Measurements from ENCODE around the gene SERPIND1. TPM values are rescaled to one million over a fixed set of nuclear protein-coding genes. Genes with fewer than 3 reads are reported as not detected.

Gene SERPIND1
- total and polyA plus RNA-seq, 4 experiments from 2014 or later, result 0.07 to 0.29 TPM; not detected in 2

- Mint-ChIP-seq H3K27me3 (no peaks in the 10 kb centered on the region), H3K36me3 (peaks cover 34 to 56% of the 10 kb centered on the region in 2 donors), H3K4me1 (peaks cover 0 to 13% (median 3%) of the 10 kb centered on the region in 4 donors), H3K9me3 (no peaks in the 10 kb centered on the region), H3K4me3 (no peak overlapping the region), H3K27ac (peak overlapping the region in 1 of 7 donors; percentile 8)
- no peak overlapping the region for H3K4me3 ChIP-seq (ENCODE audit: low read length in 2 of 2)
- DNase-seq, result no peak
- H3K4me1 ChIP-seq (ENCODE audit: insufficient read depth, low read length), result no peaks in the 10 kb centered on the region
- POLR2A ChIA-PET (ENCODE audit: partially characterized antibody), result no interaction called here
- no peak overlapping the region for H3K27ac ChIP-seq (ENCODE audit: low read depth, low read length)
- H3K9me3 ChIP-seq (ENCODE audit: control insufficient read depth in 1 of 2, low read length in 2 of 2), result no peaks in the 10 kb centered on the region
- peaks cover 42% of the 10 kb centered on the region for H3K36me3 ChIP-seq (ENCODE audit: insufficient read depth, low read length)
- intact Hi-C loops (cut with micrococcal nuclease), result no loop called here
- CTCF ChIA-PET (ENCODE audit: partially characterized antibody), result no interaction called here
- H3K27me3 ChIP-seq (ENCODE audit: insufficient read depth, low read length), result no peaks in the 10 kb centered on the region
These were observed 21.0 kb upstream of the SERPIND1 start for GRCh38 chr22:20752873-20753272.

- H3K27ac Mint-ChIP-seq, result peak overlapping the region in 3 of 7 donors; percentile 31 to 70 (median 70)
- ChIA-PET POLR2A (ENCODE audit: partially characterized antibody) (no interaction called here), CTCF (ENCODE audit: partially characterized antibody) (interaction anchor here (1.4 kb wide), 1 partner anchor 14 kb away, joined by 3 read pairs; no protein-coding TSS in a partner anchor)
- peaks cover 41 to 52% of the 10 kb centered on the region in 2 donors for H3K36me3 Mint-ChIP-seq
- Histone ChIP-seq H3K36me3 (ENCODE audit: insufficient read depth, low read length) (peaks cover 25% of the 10 kb centered on the region), H3K27ac (ENCODE audit: low read depth, low read length) (no peak overlapping the region), H3K4me1 (ENCODE audit: insufficient read depth, low read length) (no peaks in the 10 kb centered on the region), H3K27me3 (ENCODE audit: insufficient read depth, low read length) (no peaks in the 10 kb centered on the region), H3K4me3 (ENCODE audit: low read length in 2 of 2) (no peak overlapping the region), H3K9me3 (ENCODE audit: control insufficient read depth in 1 of 2, low read length in 2 of 2) (no peaks in the 10 kb centered on the region)
- DNase-seq, result no peak
- no peak overlapping the region for H3K4me3 Mint-ChIP-seq
- intact Hi-C loops (cut with micrococcal nuclease), result no loop called here
- no peaks in the 10 kb centered on the region for H3K4me1 Mint-ChIP-seq
- H3K27me3 Mint-ChIP-seq, result no peaks in the 10 kb centered on the region
- H3K9me3 Mint-ChIP-seq, result no peaks in the 10 kb centered on the region
These were observed 17.1 kb upstream of the SERPIND1 start for GRCh38 chr22:20756846-20757245.

- Histone ChIP-seq H3K36me3 (ENCODE audit: insufficient read depth, low read length) (peaks cover 22% of the 10 kb centered on the region), H3K4me3 (ENCODE audit: low read length in 2 of 2) (no peak overlapping the region), H3K27ac (ENCODE audit: low read depth, low read length) (no peak overlapping the region), H3K9me3 (ENCODE audit: control insufficient read depth in 1 of 2, low read length in 2 of 2) (no peaks in the 10 kb centered on the region), H3K4me1 (ENCODE audit: insufficient read depth, low read length) (no peaks in the 10 kb centered on the region), H3K27me3 (ENCODE audit: insufficient read depth, low read length) (no peaks in the 10 kb centered on the region)
- Mint-ChIP-seq H3K4me1 (no peaks in the 10 kb centered on the region), H3K27ac (peak overlapping the region in 1 of 7 donors; percentile 24), H3K4me3 (no peak overlapping the region), H3K9me3 (no peaks in the 10 kb centered on the region), H3K36me3 (peaks cover 36 to 53% of the 10 kb centered on the region in 2 donors), H3K27me3 (no peaks in the 10 kb centered on the region)
- ChIA-PET CTCF (ENCODE audit: partially characterized antibody) (no interaction called here), POLR2A (ENCODE audit: partially characterized antibody) (no interaction called here)
- intact Hi-C loops (cut with micrococcal nuclease), result no loop called here
- no peak for DNase-seq
These were observed 15.2 kb upstream of the SERPIND1 start for GRCh38 chr22:20758688-20759087.

GRCh38 chr22:20760084-20760483, 13.8 kb upstream of the SERPIND1 start:
- Histone ChIP-seq H3K4me3 (ENCODE audit: low read length in 2 of 2) (no peak overlapping the region), H3K27me3 (ENCODE audit: insufficient read depth, low read length) (no peaks in the 10 kb centered on the region), H3K9me3 (ENCODE audit: control insufficient read depth in 1 of 2, low read length in 2 of 2) (no peaks in the 10 kb centered on the region), H3K36me3 (ENCODE audit: insufficient read depth, low read length) (peaks cover 36% of the 10 kb centered on the region), H3K27ac (ENCODE audit: low read depth, low read length) (no peak overlapping the region), H3K4me1 (ENCODE audit: insufficient read depth, low read length) (no peaks in the 10 kb centered on the region)
- no peak for DNase-seq
- H3K36me3 Mint-ChIP-seq, result peaks cover 40 to 59% of the 10 kb centered on the region in 2 donors
- intact Hi-C loops (cut with micrococcal nuclease), result no loop called here
- no peaks in the 10 kb centered on the region for H3K9me3 Mint-ChIP-seq
- no peaks in the 10 kb centered on the region for H3K27me3 Mint-ChIP-seq
- CTCF ChIA-PET (ENCODE audit: partially characterized antibody), result no interaction called here
- H3K27ac Mint-ChIP-seq, result no peak overlapping the region
- no peaks in the 10 kb centered on the region for H3K4me1 Mint-ChIP-seq
- H3K4me3 Mint-ChIP-seq, result no peak overlapping the region
- POLR2A ChIA-PET (ENCODE audit: partially characterized antibody), result no interaction called here

DNA sequence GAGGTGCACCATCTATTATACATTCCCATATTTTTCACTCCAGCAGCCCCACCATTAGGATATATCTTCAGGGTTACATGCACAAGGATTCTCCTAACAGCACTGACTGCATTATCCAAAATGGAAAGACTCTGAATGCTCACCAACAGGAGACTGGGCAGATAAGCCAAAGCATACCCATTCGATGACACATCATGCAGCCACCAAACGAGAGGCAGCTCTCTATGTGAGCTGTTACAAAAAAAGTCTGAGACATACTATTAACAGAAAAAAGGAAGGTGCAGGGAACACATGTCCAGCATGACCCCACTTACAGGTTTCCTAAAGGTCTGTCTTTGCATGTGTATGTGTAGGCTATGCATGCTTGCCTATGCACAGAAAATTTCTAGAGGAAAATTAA, 12.4 kb upstream of the SERPIND1 start:
- ChIA-PET POLR2A (ENCODE audit: partially characterized antibody) (no interaction called here), CTCF (ENCODE audit: partially characterized antibody) (no interaction called here)
- Mint-ChIP-seq H3K4me1 (peaks cover 0 to 3% (median 0%) of the 10 kb centered on the region in 4 donors), H3K9me3 (no peaks in the 10 kb centered on the region), H3K36me3 (peaks cover 47 to 66% of the 10 kb centered on the region in 2 donors), H3K4me3 (no peak overlapping the region), H3K27me3 (no peaks in the 10 kb centered on the region), H3K27ac (no peak overlapping the region)
- no peaks in the 10 kb centered on the region for H3K4me1 ChIP-seq (ENCODE audit: insufficient read depth, low read length)
- no peak overlapping the region for H3K4me3 ChIP-seq (ENCODE audit: low read length in 2 of 2)
- H3K9me3 ChIP-seq (ENCODE audit: control insufficient read depth in 1 of 2, low read length in 2 of 2), result no peaks in the 10 kb centered on the region
- peaks cover 44% of the 10 kb centered on the region for H3K36me3 ChIP-seq (ENCODE audit: insufficient read depth, low read length)
- no peak for DNase-seq
- H3K27ac ChIP-seq (ENCODE audit: low read depth, low read length), result no peak overlapping the region
- intact Hi-C loops (cut with micrococcal nuclease), result no loop called here
- H3K27me3 ChIP-seq (ENCODE audit: insufficient read depth, low read length), result no peaks in the 10 kb centered on the region

DNA sequence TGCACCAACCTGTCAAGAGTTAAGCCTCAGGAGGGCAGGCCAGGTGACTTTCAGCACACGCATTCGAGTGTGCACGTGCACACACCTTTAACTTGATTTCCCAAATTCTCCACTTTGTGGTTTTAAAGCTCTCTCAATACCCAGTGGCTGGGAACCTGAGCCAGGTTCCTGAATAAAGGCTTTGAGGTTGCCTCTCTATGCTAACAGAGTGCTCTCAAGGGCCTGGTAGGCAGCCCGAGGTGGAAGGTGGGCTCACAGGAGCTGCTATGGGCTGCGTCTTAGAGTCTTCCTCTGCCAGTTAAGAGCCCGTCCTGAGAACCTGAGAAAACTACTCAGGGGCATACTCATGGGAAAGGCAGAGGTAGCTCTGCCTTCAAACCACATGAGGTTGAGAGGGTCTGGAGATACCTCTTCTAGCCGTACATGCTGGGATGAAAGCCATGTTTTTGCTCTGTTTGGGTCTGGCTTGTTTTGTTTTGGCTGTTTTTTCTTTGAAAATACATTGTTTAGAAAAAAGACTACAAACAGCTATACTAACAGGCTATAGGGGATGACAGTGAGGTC, 11.6 kb upstream of the SERPIND1 start:
- Mint-ChIP-seq H3K27ac (peak overlapping the region in 1 of 7 donors; percentile 50), H3K36me3 (peaks cover 42 to 64% of the 10 kb centered on the region in 2 donors), H3K4me3 (no peak overlapping the region), H3K27me3 (no peaks in the 10 kb centered on the region), H3K4me1 (peaks cover 0 to 3% (median 0%) of the 10 kb centered on the region in 4 donors), H3K9me3 (no peaks in the 10 kb centered on the region)
- H3K27ac ChIP-seq (ENCODE audit: low read depth, low read length), result no peak overlapping the region
- intact Hi-C loops (cut with micrococcal nuclease), result no loop called here
- no peaks in the 10 kb centered on the region for H3K9me3 ChIP-seq (ENCODE audit: control insufficient read depth in 1 of 2, low read length in 2 of 2)
- H3K27me3 ChIP-seq (ENCODE audit: insufficient read depth, low read length), result no peaks in the 10 kb centered on the region
- no peak overlapping the region for H3K4me3 ChIP-seq (ENCODE audit: low read length in 2 of 2)
- DNase-seq, result no peak
- CTCF ChIA-PET (ENCODE audit: partially characterized antibody), result interaction anchor here (1.1 kb wide), 1 partner anchor 21 kb away, joined by 3 read pairs; no protein-coding TSS in a partner anchor
- no peaks in the 10 kb centered on the region for H3K4me1 ChIP-seq (ENCODE audit: insufficient read depth, low read length)
- peaks cover 44% of the 10 kb centered on the region for H3K36me3 ChIP-seq (ENCODE audit: insufficient read depth, low read length)
- POLR2A ChIA-PET (ENCODE audit: partially characterized antibody), result no interaction called here

DNA sequence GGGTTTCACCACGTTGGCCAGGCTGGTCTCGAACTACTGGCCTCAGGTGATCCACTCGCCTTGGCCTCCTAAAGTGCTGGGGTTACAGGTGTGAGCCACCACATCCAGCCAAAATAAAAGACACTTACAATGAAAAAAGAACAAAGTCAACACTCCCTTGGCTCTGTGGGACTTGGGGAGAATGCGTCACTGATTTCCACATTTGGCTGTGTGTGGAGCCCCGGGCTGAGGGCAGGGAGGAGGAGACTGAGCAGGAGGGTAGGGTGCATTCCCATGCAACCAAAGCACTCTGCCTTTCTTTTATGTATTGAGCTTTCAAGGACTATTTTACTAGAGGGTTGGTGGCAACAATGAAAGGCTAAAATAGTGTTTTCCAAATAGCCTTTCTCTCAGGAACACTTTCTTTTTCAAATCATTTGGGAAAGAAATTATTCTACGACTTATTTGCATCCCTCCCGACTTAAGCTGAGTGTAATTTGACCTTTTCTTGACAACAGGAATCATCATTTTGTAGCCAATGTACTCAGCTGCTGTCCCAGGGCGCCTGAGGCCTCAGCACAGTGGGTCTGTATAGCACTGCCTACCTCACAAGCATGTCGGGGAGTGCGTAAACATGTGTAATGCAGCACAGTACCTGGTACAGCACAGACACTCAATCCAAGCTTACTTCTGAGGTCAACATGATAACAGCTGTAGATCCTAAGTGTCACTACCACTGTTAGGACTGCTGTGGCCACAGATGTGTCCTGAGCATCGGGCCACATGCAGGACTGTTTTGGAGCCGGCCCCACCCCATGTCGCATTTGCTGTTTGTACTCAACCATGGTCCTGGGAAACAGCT, 10.1 kb upstream of the SERPIND1 start:
- Mint-ChIP-seq H3K4me1 (peaks cover 0 to 4% (median 2%) of the 10 kb centered on the region in 4 donors), H3K36me3 (peaks cover 39 to 60% of the 10 kb centered on the region in 2 donors), H3K9me3 (no peaks in the 10 kb centered on the region), H3K27ac (no peak overlapping the region), H3K4me3 (no peak overlapping the region), H3K27me3 (no peaks in the 10 kb centered on the region)
- Histone ChIP-seq H3K27me3 (ENCODE audit: insufficient read depth, low read length) (no peaks in the 10 kb centered on the region), H3K4me1 (ENCODE audit: insufficient read depth, low read length) (no peaks in the 10 kb centered on the region), H3K27ac (ENCODE audit: low read depth, low read length) (no peak overlapping the region), H3K9me3 (ENCODE audit: control insufficient read depth in 1 of 2, low read length in 2 of 2) (no peaks in the 10 kb centered on the region), H3K4me3 (ENCODE audit: low read length in 2 of 2) (no peak overlapping the region), H3K36me3 (ENCODE audit: insufficient read depth, low read length) (peaks cover 49% of the 10 kb centered on the region)
- DNase-seq, result no peak
- POLR2A ChIA-PET (ENCODE audit: partially characterized antibody), result no interaction called here
- intact Hi-C loops (cut with micrococcal nuclease), result no loop called here
- CTCF ChIA-PET (ENCODE audit: partially characterized antibody), result interaction anchor here (0.9 to 1.3 kb wide), 2 partner anchors 18 to 21 kb away, joined by 3 to 8 read pairs; no protein-coding TSS in a partner anchor
